K562 (cell line): Measurements from ENCODE around the gene ADSS2.

Source experiments
- ATF6 ChIP-seq: sonication (generic); formaldehyde crosslinking; IDR thresholded peaks from 2 replicates; pipeline ENCODE4 v1.4.0; 2020; ENCODE audit warnings: mild to moderate bottlenecking, missing genetic modification reagents
- KDM1A ChIP-seq, 2 experiments: fragments of 450-650 bp; IDR thresholded peaks; 2 replicates each; pipeline ENCODE4 v1.6.1; 2016; ENCODE audit warnings: mild to moderate bottlenecking in 2 of 2
- SIRT6 ChIP-seq: IDR thresholded peaks from one replicate; pipeline ENCODE4 v1.6.1; 2012; ENCODE audit warnings: low read depth, mild to moderate bottlenecking, control low read depth, inconsistent platforms, low read length, moderate library complexity
- ZBED1 ChIP-seq: IDR thresholded peaks from 2 replicates; pipeline ENCODE4 v1.6.1; 2014
- ZKSCAN3 ChIP-seq: fragments of 250-450 bp; sonication (Bioruptor Pico); IDR thresholded peaks from 2 replicates; pipeline ENCODE4 v1.4.0; 2020

GRCh38 chr1:244362476-244362875 lies 89.2 kb downstream of the ADSS2 start:
- no peak for TF ChIP-seq ZBED1
- no peak for TF ChIP-seq SIRT6
- TF ChIP-seq ATF6 = no peak
- TF ChIP-seq KDM1A (IDR thresholded peaks at IDR 0.05) = no peak
- TF ChIP-seq ZKSCAN3 = no peak
